ENCODE results near the gene ZBP1.

Gene ZBP1

DNA sequence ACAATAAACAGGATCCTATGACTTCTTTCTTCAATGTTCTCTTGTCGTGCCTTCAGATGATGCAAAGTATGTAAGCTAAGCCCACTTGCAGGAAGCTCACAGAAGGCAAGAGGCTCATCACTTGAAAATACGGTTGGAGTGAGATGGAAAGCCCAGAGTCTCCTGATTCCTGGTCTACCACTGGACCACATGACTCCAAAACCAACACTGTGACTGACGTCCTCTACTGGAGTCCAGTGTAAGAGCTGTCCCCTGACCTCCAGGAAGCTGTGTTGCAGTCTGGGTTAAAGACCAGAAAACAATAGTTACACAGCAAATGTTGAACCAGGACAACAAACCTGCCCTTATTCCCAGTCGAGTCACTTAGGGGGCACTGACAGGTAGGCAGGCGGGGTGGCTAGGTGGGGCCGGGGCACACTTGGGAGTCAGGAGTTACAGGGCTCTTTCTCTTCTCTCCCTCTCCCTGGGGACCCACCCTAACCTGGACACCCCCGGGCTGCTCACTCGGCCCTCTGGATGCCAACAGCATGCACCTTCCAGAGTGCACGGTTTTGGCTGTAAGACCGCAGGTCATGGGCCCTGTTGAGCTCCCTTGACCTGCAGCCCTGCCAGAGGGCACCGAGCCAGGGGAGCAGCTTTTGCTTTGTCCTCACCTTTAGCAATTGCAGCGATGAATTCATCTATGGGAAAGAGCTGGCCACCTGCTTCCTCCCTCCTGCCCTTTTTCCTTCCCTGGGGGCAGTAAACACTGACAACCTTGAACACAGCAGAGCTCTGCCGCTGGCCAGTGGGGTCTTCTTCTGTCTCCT is 51.9 kb downstream of the ZBP1 start:
- DNase-seq: no peak

DNA sequence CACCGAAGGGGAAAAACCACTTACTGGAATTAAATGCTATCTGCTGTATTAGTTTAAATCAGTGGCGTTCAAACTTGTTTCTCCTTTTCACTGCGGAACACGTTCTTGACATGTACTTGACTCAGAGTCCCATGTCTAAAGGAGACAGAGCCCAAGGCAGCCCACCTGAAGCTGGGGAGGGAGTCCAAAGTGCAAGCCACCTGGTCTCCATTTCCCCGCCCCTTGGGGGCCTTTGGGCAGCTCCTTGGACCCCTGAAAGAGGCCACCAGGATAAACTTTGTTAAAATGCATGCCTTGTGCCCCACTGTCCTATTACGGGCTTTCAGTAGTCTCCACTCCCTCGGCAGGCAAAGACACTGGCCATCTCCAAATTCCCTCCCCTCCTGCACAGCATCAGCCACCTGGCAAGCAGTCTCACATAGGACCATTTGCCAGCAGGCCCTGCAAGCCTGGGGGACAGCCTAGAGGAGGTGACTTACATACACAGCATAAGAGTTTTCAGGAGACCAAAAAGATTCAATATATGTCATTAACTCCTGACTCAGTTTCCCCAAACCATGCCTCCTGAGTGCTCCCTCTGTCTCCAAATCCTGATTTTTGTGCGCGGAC is 52.7 kb downstream of the ZBP1 start:
- no peak for DNase-seq

DNA sequence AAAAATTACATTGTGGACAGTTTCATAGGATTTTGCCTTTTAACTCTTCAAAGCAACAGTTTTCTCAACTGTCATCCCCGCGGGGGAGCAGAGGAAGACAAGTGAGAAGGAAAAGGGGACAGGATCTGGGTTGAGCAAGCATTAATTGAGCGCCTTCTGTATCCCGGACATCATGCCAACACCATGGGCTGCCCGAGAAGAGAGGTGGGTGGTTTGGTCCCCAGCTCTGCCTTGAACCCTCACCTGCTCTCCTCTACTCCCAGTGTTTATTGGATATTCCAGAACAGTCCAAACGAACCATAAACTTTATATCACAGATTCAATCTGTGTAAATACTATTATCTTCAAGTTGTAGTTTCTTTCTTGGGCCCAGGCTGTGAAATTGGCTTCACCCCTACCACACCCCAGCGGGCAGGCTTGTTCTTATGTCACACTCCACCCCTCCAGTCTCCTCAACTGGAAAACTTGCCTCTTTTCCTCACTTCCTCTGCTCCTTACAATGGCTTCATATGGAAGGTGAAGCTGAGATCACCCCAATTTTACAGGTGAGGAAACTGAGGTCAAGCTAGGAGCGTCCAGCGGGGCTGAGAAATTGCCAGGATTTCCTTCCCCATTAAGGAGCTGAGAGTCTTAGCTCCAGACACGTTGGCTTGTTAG is 53.3 kb downstream of the ZBP1 start:
- no peak for DNase-seq

DNA sequence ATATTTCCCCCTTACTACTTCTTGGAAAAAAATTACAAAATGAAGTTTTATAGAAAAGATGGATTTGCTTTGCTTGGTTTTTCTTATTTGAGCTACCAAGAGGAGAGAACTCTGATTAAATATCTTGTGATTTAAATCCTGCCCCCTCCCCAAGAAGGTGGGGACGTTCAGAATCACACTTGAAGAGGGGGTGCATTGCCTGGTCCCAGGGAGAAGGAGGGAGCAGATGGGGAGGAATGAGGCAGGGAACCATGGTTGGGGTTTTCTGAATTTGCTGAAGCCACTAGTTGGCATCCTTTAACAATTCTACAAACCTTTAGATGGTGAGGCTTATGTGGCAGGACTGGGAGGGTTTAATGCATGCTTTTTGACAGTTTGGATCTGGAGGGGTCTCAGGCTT is 53.8 kb downstream of the ZBP1 start:
- DNase-seq: no peak

DNA sequence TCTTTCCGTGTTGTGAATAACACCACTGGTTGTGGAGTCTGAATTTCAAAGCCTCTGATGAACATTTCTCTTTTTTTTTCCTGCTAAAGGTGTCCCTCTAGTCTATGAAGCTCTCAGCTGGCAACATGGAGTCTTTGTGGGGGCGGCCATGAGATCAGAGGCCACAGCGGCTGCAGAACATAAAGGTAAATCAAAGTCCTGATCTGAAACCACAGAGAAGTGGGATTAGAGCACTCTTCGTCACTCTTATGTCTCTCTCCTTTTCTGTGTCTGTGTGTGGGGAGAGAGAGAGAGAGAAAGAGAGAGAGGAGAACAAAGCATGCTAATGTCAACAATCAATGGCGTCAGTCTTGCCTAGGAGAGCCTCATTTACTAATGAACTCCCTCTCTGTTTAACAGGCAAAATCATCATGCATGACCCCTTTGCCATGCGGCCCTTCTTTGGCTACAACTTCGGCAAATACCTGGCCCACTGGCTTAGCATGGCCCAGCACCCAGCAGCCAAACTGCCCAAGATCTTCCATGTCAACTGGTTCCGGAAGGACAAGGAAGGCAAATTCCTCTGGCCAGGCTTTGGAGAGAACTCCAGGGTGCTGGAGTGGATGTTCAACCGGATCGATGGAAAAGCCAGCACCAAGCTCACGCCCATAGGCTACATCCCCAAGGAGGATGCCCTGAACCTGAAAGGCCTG is 55.1 kb downstream of the ZBP1 start:
- DNase-seq: no peak

DNA sequence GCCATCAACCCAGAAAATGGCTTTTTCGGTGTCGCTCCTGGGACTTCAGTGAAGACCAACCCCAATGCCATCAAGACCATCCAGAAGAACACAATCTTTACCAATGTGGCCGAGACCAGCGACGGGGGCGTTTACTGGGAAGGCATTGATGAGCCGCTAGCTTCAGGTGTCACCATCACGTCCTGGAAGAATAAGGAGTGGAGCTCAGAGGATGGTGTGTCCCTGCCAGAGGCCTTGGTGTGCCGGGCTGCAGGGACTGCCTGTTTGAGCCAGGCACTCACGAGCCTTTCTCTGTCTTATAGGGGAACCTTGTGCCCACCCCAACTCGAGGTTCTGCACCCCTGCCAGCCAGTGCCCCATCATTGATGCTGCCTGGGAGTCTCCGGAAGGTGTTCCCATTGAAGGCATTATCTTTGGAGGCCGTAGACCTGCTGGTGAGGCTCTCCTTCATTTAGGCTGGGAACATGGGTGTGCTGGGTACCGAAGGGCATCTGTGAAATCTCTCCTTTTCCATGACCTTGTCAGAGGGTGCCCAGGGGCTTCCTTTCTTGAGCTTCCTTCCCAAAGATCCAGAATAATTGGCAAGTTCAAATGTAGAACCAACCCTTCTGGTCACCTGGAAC is 55.9 kb downstream of the ZBP1 start:
- DNase-seq: no peak

DNA sequence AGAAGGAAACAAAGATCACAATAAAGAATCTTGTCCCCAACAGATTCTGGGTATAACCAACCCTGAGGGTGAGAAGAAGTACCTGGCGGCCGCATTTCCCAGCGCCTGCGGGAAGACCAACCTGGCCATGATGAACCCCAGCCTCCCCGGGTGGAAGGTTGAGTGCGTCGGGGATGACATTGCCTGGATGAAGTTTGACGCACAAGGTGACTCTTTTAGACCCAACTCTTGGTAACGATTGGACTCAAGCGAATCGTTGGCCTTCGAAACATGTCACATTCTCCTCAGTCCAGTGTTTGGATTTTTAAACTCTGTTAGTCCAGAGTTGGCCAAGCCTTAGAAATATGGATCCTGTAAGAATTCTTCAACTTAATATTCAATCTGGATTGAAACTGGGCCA is 56.7 kb downstream of the ZBP1 start:
- DNase-seq: no peak

DNA sequence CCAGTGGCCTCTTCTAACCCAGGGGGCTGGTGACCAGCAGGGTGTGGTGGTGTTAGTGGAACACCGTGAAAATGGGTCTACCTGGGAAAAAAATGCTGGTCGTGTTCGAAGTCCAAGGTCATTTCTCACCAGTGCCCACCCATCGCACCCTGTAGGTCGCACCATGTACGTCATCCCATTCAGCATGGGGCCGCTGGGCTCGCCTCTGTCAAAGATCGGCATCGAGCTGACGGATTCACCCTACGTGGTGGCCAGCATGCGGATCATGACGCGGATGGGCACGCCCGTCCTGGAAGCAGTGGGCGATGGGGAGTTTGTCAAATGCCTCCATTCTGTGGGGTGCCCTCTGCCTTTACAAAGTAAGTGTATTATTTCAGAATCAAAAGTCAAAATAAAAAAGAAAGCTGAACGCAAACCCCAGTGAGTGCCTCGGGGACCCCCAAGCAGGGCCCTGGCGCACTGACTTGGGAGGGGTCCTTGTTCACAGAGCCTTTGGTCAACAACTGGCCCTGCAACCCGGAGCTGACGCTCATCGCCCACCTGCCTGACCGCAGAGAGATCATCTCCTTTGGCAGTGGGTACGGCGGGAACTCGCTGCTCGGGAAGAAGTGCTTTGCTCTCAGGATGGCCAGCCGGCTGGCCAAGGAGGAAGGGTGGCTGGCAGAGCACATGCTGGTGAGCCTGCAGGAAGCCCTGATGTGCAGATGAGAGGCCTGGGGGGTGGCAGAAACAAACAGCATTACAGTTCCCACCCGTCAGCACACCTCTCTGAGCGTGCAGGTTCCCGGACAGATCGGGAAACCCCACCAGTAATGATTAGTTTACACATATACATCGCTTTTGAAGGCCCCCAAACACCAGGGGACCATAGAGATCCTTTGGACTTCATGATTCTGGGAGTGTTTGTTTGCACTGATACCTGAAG is 57.4 kb downstream of the ZBP1 start:
- no peak for DNase-seq

DNA sequence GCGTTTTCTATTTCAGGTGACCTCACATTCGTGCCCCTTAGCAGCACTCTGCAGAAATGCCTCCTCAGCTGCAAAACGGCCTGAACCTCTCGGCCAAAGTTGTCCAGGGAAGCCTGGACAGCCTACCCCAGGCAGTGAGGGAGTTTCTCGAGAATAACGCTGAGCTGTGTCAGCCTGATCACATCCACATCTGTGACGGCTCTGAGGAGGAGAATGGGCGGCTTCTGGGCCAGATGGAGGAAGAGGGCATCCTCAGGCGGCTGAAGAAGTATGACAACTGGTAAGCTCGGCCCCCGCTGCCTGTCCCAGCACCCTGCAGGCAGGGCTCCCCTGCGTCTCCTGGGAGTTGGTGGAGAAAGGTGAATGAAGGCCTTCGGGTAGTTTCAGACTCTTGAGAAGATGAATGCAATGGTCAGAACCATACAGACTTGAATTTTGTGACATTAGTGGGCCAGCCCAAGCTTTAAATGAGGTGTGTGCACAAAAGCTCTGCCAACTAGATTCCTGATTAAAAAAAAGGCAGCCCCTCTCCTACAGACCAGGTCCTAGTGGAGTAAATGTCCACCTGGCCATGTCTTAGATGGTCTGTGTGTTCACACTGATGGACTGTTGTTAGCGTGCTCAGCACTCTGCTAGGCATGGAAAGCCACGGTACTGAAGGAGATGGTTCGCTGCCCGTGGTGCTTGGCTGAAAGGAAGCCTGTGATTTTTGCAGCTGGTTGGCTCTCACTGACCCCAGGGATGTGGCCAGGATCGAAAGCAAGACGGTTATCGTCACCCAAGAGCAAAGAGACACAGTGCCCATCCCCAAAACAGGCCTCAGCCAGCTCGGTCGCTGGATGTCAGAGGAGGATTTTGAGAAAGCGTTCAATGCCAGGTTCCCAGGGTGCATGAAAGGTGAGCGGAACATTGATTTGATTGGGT is 58.6 kb downstream of the ZBP1 start:
- DNase-seq: no peak

DNA sequence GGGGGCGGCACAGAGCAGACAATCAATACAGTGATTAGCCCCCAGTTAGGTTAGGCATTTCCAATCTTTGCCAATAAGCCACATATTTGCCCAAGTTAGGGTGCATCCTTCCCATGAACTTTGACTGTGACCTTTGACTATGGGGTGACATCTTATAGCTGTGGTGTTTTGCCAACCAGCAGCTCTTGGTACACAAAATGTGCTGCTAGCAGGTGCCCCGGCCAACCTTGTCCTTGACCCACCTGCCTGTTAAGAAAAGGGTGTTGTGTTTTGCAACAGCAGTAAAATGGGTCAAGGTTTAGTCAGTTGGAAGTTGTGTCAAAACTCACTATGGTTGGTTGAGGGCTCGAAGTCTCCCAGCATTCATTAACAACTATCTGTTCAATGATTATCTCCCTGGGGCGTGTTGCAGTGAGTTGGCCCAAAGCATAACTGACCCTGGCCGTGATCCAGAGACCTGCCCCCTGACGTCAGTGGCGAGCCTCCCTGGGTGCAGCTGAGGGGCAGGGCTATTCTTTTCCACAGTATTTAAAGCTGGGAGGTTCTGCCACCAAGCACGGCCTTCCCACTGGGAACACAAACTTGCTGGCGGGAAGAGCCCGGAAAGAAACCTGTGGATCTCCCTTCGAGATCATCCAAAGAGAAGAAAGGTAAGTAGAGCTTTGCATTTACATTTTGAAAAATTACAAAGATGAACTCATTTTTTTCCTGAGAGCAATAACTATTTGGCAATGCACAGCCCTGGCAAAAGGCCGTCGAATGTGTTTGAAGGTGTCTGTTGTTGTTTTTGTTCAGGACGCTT is 59.5 kb downstream of the ZBP1 start, which contains the start of gene PCK1:
TSS of gene PCK1 (plus strand) at position 557 of the 802 bp plus-strand sequence. CDS start 302 bp downstream, outside the sequence.
- DNase-seq: no peak

DNA sequence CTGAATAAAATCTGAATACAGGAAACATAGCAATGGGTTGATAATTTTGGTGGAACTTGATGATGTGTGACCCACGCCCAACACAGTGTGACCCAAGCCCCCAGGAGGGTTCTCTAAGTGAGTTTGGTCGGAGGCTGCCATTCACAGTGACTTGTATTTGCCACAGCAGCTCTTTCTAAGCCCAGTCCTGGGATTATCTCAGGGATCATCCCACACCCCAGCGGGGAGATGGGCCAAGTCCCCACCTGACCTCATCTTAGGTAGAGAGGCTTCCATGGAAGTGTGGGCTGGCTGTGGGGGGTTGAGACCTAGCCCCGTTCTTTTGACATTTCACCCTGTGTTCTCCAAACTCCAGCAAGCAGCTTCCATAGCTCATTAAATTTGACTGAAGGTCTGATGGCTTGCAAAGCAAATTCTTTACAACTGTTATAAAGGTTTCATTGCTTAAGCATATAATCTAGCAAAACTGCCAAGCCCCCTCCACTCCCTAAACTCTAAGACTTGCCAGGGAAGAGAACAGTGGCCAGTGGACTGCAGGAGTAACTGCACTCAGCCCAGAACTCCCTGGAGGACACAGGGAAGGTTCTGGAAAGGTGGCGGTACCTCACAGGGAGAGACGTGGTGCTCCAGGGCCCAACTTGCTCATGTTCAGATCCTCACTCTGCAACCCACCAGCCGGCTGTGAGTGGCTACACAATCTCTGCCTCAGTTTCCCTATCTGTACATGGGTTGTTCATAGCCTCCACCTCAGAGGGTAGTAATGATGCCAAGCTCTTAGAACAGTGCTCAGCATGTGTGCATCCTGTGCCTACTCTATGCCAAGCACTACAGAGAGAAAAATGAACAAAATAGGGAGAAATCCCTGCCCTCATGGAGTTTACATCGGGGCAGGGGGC is 60.3 kb downstream of the ZBP1 start:
- no peak for DNase-seq

DNA sequence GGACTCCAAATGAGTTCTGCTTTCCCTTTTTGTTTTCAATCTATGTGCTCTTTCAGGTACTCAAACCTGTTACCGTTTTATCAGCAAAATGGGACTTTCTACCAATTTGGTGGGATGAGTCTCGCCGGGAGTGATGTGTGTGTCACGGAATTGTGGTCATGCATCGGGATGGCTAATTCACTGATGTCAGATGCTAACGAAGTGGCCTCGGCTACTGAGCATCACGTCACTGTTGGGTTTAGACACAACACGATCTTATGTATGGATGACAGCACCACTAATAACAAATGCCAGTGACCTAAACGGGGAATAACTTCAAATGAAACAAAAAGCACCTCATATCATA is 61.0 kb downstream of the ZBP1 start:
- no peak for DNase-seq

DNA sequence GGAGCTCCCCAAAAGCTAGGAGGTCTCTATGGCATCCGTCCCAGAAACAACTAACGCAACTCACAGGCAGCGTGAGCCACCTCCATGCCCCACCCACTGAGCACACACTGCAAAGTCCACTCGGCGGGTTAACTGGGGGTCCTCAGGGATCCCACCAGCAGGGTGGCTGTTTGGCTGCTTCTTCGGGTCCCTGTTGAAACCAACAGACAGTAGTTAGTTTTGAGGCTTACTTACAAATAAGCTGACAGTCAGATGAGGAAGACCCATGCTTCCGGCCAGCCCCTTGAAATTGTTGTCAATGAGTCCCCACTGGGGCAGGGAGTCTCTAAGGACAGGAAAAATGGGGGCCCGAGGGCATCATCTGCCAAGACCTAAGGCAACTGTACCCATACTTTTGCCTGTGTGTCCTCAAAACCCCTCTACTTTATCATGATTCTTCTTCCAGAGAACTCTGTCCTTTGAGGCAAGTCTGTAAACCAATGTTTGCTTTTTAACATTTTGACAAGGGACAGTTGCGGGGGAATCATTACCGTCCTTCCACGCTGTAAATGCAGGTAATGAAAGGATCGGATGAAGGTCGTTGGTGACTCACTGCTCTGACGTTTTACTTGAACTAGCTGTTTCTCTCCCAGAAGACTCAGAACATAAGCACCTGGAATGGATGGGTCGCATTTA is 61.5 kb downstream of the ZBP1 start:
- no peak for DNase-seq

DNA sequence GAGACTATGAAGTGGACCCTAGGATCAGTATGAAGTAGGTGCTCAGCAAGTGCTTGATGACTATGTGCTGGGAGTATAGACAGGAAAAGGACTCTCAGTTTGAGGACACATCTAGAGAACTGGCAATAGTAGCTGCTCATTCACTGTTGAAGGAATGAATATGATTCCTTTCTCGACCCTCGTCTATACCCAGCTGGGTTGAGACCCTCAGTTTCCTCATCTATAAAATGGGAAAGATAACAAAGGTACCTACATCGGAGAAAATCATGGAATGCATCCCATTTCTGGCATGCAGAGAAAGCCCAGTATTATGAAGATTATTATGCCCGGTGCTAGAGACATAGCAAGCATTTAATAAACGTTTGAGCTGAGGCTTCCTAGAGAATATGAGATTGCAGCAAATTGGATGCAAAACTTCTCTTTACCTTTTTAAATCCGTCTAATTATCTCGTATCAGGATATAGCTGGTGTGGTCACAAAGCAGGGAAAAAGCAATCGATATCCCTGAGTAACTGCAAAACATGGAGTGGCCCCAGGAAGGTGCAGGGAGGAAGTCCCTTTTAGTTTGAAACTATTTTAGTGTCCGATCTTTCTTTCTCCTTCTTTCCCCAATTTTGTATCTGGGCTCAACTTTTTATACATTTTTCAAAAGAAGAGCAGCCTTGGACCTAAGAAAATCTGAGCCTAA is 62.2 kb downstream of the ZBP1 start:
- DNase-seq: no peak

DNA sequence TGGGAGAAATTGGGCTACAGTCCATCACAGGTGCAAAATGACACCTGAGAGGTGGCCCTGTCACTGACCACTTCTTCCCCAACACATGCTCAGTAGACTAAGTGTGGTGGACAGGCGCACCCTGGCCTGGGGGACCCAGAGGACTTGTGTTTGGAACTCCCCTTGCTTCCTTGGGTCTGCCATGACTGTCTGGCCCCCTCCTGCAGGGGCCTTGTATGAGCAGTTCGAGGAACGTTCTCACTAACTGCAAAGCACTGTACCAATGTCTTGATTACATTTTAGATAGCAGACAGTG is 63.3 kb downstream of the ZBP1 start:
- no peak for DNase-seq

DNA sequence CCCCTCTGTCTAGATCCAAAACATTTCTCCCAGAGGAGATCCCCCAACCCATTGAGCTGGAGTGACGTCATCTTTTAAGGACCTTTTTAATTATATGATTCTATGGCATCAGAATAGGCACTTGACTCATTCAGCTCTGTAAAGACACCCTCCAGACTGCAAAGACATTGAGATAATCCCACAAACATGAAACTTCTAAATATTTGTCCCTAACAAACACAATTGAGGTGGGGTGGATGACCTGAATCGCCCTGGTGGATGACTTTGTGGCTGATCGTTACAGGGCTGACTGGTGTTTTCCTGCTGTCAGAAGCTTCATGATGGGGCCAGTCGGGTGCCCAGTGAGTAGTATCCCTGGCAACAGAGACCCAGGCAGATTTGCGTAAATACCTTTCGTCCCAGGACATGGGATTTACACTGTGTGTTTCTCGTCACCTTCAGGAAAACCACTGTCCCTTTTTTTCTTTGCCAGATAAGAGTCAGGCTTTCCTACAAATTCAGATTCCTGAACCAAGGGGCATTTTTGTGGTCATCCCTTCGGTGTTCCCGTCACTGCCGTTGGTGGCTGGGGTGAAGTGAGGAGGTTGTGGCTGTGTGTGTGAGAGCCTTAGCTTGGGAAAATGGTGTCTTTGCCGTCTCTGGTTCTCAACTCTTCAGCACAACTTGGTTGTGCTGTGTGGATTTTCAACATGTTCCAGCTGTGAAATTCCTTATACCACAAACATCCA is 64.6 kb downstream of the ZBP1 start:
- DNase-seq: no peak

Measured in amniotic stem cell (primary cell).